Nephron progenitor cell (in vitro differentiated cells): Measurements from ENCODE around the gene B3GNT8.

Experiments
- DNase-seq: peaks from one replicate; pipeline ENCODE4 v3.0.0; 2021
- H3K27ac Mint-ChIP-seq: 2 replicates; pipeline ENCODE4 v1.8.0; 2021; ENCODE audit warnings: mild to moderate bottlenecking, moderate library complexity, mixed read lengths
- H3K27me3 Mint-ChIP-seq: 2 replicates; pipeline ENCODE4 v1.8.0; 2021; ENCODE audit warnings: mild to moderate bottlenecking, low read depth, mixed read lengths; ENCODE audit not compliant: poor library complexity
- H3K36me3 Mint-ChIP-seq: 2 replicates; pipeline ENCODE4 v1.8.0; 2021; ENCODE audit warnings: low read depth, mixed read lengths
- H3K4me1 Mint-ChIP-seq: 2 replicates; pipeline ENCODE4 v1.8.0; 2021; ENCODE audit warnings: mixed read lengths
- H3K4me3 Mint-ChIP-seq: 2 replicates; pipeline ENCODE4 v1.8.0; 2021; ENCODE audit warnings: mild to moderate bottlenecking, moderate library complexity, mixed read lengths
- H3K9me3 Mint-ChIP-seq: 2 replicates; pipeline ENCODE4 v1.8.0; 2021; ENCODE audit warnings: mild to moderate bottlenecking, moderate library complexity, mixed read lengths
- CTCF ChIP-seq: fragments of 200-600 bp; sonication (generic); IDR thresholded peaks from 2 replicates; pipeline ENCODE4 v1.5.0; 2021; ENCODE audit warnings: antibody characterized with exemption

Gene B3GNT8

GRCh38 chr19:41447732-41448332, 20.7 kb upstream of the B3GNT8 start:
- peaks cover 6% of the 10 kb centered on the region for H3K9me3 Mint-ChIP-seq
- H3K27me3 Mint-ChIP-seq, result peaks cover 70% of the 10 kb centered on the region
- TF ChIP-seq CTCF, result no peak
- DNase-seq, result no peak
- no peak overlapping the region for H3K27ac Mint-ChIP-seq
- peaks cover 5% of the 10 kb centered on the region for H3K4me1 Mint-ChIP-seq
- no peaks in the 10 kb centered on the region for H3K36me3 Mint-ChIP-seq
- no peak overlapping the region for H3K4me3 Mint-ChIP-seq

GRCh38 chr19:41445575-41445974, 18.4 kb upstream of the B3GNT8 start:
- Mint-ChIP-seq H3K4me1 (peaks cover 5% of the 10 kb centered on the region), H3K36me3 (no peaks in the 10 kb centered on the region), H3K9me3 (no peaks in the 10 kb centered on the region), H3K4me3 (no peak overlapping the region), H3K27ac (no peak overlapping the region), H3K27me3 (peaks cover 70% of the 10 kb centered on the region)
- no peak for TF ChIP-seq CTCF
- DNase-seq, result no peak

- TF ChIP-seq CTCF, result no peak
- H3K27ac Mint-ChIP-seq, result no peak overlapping the region
- peaks cover 67% of the 10 kb centered on the region for H3K27me3 Mint-ChIP-seq
- H3K4me3 Mint-ChIP-seq, result no peak overlapping the region
- H3K9me3 Mint-ChIP-seq, result no peaks in the 10 kb centered on the region
- DNase-seq, result no peak
- H3K36me3 Mint-ChIP-seq, result no peaks in the 10 kb centered on the region
- H3K4me1 Mint-ChIP-seq, result no peaks in the 10 kb centered on the region
Observed at GRCh38 chr19:41443813-41444455, 16.8 kb upstream of the B3GNT8 start.

- Mint-ChIP-seq H3K27me3 (peaks cover 59% of the 10 kb centered on the region), H3K27ac (peak within 1 kb of the TSS; percentile 3), H3K4me3 (no peak within 1 kb of the TSS), H3K36me3 (peaks cover 7% of the 10 kb centered on the region), H3K9me3 (no peaks in the 10 kb centered on the region), H3K4me1 (peaks cover 2% of the 10 kb centered on the region)
- no peak for DNase-seq
- TF ChIP-seq CTCF, result no peak
Observed at GRCh38 chr19:41442473-41443355, 15.5 kb upstream of the B3GNT8 start, which contains the start of gene ERICH4. Gene ERICH4, plus strand, starts transcription at chr19:41443156. Its CDS starts 14 bp downstream, at chr19:41443170.

- H3K27me3 Mint-ChIP-seq, result peaks cover 48% of the 10 kb centered on the region
- TF ChIP-seq CTCF, result no peak
- no peak overlapping the region for H3K4me3 Mint-ChIP-seq
- DNase-seq, result no peak
- H3K27ac Mint-ChIP-seq, result no peak overlapping the region
- peaks cover 6% of the 10 kb centered on the region for H3K4me1 Mint-ChIP-seq
- H3K36me3 Mint-ChIP-seq, result peaks cover 11% of the 10 kb centered on the region
- no peaks in the 10 kb centered on the region for H3K9me3 Mint-ChIP-seq
Observed at GRCh38 chr19:41441321-41441945, 14.3 kb upstream of the B3GNT8 start.
